HPDE6-E6E7 (cell line): ENCODE results near the gene ANO9.

ENCODE experiments used
- DNase-seq: peaks from one replicate; pipeline ENCODE4 v3.0.0; 2011; ENCODE audit warnings: missing footprints; ENCODE audit errors: extremely low spot score

Gene ANO9

DNA sequence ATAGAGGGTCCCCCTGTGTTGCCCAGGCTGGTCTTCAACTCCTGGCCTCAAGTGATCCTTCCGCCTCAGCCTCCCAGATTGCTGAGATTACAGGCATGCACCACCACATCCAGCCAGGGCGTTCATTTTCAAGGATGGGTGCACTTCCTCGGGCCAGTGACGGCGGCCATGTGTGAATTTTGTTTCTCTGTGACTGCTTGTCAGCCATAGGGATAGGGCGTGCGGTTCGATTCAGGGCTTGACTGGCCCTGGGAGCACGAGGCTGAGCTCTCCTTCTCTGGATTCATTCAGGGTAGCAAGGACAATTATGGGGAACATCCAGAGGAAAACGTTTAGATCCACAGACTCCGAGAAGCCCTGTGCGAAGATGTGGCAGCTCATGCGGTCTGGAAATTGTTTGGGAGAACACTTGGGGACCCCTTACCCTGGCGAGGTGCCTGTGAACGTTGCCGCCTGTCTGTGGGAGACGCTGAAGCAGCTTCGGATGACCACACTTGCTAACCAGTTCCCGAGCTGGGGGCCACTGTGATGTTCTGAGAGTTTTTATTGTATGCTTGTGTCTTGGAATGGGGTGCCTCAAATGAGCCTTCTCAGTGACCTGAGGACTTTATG is 11.2 kb upstream of the ANO9 start:
- DNase-seq: no peak

GRCh38 chr11:452203-452744 is 10.5 kb upstream of the ANO9 start:
- no peak for DNase-seq

GRCh38 chr11:451738-452137 is 9.9 kb upstream of the ANO9 start:
- no peak for DNase-seq

DNA sequence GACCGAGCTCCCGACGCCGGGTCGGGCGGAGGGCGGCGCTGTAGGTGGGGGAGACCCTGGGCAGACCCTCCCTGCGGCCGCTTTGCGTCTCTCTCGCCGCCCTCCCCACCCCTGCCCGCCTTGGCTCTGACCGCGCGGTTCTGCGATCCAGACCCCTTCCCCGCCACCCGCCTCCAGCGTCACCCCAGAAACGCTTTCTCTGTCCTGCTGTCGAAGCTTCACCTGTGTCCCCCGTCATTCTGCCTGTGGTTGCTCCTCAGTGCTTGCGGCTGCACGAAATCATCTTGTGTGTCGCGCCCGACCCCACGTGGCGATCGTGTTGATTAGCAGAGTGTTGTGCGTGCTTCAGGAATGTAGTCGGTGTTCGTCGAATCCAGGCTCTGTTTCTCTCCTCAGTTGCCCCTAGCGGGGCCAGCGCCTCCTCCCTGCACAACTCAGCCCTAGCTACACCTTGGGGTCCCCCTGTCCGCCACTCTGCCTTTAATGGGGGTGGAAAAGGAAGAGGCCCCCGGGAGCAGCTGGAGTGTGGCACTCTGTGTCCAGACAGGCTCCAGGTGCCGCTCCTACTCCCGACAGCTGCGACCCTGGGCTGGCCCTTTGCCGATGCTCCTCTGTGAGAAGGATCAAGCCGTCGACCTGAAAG is 9.1 kb upstream of the ANO9 start:
- DNase-seq: peak; percentile 54

GRCh38 chr11:449889-450808 is 8.3 kb upstream of the ANO9 start, which contains the start of gene PTDSS2:
PTDSS2 (plus strand) TSS chr11:450279; CDS start chr11:450456, 177 bp downstream.
- peak; percentile 74 for DNase-seq

GRCh38 chr11:447923-448731 is 6.3 kb upstream of the ANO9 start:
- DNase-seq: peak; percentile 78

GRCh38 chr11:446891-447290 is 5.1 kb upstream of the ANO9 start:
- no peak for DNase-seq

GRCh38 chr11:445765-446588 is 4.2 kb upstream of the ANO9 start:
- no peak for DNase-seq

DNA sequence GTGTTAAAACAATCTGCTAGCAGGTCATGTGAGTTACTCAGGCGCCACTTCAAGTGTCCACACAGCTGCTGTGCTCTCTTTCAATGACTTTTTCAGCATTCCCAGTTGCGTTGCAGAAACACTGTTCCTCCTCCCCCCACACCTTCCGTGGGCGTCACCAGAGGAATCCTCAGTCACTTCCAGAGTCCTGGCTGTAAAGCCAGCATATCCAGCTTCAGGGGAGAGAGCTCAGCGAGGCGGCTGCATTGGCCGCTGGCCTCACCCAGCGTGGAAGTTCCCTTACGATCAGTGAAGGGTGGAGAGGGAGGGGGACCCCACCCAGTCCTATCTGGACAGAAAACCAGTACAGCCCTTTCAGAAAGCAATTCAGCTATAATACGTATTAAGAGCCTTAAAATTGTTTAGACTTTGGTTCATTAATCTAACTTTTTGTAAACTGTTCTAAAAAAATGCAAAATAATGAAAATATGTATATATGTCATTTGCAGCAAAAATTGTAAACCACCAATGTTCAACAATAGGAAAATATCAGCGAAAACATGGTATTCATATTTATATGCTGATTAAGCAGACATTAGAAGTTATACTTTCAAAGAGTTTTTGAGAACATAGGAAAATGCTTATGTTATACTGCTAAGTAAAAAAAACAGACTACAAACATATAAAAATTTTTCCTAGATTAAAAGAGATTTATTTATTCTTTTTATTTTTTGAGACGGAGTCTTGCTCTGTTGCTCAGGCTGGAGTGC is 2.8 kb upstream of the ANO9 start:
- no peak for DNase-seq

DNA sequence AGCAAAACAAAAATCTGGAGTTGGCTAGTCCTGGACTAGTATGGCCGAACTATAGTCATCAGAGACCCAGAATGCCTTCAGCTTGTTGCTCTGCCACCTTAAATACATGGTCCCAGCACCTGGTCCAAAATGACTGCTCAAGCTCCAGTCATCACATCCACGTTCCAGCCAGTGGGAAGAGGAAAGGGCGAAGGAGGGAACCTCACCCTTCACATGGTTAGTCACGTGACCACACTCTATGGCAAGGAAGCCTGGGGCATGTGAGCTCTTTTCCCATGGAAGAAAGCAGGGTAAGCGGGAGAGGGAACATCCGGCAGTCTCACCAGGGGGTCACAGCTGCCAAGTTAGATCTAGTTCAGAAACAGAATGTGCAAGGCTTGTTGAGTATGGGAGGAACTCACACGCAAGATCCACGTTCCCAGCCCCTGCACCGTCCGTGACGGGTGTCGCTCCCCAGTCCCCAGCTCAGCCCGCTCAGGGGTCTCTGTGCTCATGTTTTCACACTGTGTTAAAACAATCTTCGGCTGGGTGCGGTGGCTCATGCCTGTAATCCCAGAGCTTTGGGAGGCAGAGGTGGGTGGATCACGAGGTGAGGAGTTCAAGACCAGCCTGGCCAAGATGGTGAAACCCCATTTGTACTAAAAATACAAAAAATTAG is 1.9 kb upstream of the ANO9 start:
- no peak for DNase-seq

DNA sequence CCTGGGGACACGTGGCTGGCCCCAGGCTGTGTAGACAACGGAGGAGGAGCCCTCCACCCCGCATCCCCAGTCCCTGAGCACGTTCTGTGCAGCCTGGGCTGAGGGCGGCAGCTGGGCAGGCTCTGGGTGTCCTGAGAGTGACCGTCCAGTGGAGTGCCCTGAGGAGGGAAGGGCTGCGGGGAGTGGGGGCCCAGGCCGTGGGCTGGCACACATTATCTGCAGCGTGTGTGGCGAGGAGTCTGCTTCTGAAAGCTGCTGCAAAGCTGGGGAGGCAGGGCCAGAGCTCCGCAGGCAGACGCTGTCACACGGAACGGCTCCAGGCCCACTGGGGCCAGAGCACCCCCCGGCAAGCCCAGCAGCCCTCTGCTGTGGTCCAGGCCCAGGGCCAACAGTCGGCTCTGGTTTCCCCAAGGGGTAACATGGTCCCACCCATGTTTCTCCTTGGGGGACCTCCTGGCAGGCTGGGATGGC is 835 bp upstream of the ANO9 start:
- no peak for DNase-seq

DNA sequence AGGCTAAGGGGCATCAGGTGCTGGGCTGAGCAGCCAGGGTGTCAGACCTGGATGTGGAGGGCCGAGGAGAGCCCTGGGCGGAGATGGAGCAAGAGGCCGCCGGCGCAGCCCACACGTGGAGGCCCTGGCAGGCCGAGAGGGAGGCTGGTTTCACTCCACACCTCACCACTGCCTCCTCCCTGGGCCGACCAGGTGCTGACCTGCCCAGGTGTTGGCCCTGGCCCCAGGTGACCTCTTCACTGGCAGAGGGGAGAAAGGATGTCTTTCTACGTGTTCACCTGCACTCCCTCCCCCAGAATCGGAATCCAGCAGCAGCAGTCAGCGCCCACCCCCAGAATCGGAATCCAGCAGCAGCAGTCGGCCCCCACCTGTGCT is 781 bp downstream of the ANO9 start:
- DNase-seq: no peak

- DNase-seq: no peak
Observed at GRCh38 chr11:440065-441042, 1.5 kb downstream of the ANO9 start.

GRCh38 chr11:439315-440064 is 2.3 kb downstream of the ANO9 start:
- DNase-seq: no peak

- DNase-seq: no peak
Observed at GRCh38 chr11:438101-438844, 3.5 kb downstream of the ANO9 start.

- DNase-seq: no peak
Observed at GRCh38 chr11:437228-437870, 4.5 kb downstream of the ANO9 start.
